GM06990 (cell line): ENCODE results near the gene NDUFB11.

ENCODE experiments used
- DNase-seq: peaks from one replicate; pipeline ENCODE4 v3.0.0-alpha.2; 2011; ENCODE audit not compliant: insufficient read length; ENCODE audit errors: extremely low read depth
- H3K27me3 ChIP-seq: replicated peaks from 2 replicates; pipeline ENCODE4 v1.6.0; 2011; ENCODE audit warnings: low read length; ENCODE audit not compliant: control insufficient read depth, insufficient read depth
- H3K36me3 ChIP-seq: 2 replicates; pipeline ENCODE4 v1.5.1; 2011; ENCODE audit warnings: low read length; ENCODE audit not compliant: control insufficient read depth, insufficient read depth
- H3K4me3 ChIP-seq: replicated peaks from 2 replicates; pipeline ENCODE4 v1.5.1; 2011; ENCODE audit warnings: low read depth, mild to moderate bottlenecking, control low read depth, low read length
- TF ChIP-seq, protein P1 (sequence below): IDR thresholded peaks from 2 replicates; pipeline ENCODE4 v1.5.1; 2011; ENCODE audit warnings: low read length, control low read depth, mild to moderate bottlenecking, inconsistent platforms; ENCODE audit not compliant: insufficient read depth, poor library complexity, severe bottlenecking

Gene NDUFB11

DNA sequence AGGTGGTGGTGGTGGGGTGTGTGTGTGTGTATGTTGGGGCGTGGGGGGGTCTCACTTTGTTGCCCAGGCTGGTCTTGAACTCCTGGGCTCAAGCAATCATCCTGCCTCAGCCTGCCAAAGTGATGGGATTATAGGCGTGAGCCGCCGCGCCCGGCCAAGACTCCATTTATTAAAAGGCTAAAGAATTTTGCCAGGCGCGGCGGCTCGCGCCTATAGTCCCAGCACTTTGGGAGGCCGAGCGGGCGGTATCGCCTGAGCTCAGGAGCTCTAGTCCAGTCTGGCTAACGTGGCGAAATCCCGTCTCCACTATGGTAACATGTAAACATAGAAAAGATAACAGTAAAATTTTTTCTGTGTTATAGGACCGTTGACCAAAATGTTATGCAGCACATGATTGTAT, 45.4 kb upstream of the NDUFB11 start:
- Histone ChIP-seq H3K27me3 (no peaks in the 10 kb centered on the region), H3K4me3 (no peak overlapping the region), H3K36me3 (peaks cover 5% of the 10 kb centered on the region)
- DNase-seq, result no peak
- TF ChIP-seq, protein P1, sequence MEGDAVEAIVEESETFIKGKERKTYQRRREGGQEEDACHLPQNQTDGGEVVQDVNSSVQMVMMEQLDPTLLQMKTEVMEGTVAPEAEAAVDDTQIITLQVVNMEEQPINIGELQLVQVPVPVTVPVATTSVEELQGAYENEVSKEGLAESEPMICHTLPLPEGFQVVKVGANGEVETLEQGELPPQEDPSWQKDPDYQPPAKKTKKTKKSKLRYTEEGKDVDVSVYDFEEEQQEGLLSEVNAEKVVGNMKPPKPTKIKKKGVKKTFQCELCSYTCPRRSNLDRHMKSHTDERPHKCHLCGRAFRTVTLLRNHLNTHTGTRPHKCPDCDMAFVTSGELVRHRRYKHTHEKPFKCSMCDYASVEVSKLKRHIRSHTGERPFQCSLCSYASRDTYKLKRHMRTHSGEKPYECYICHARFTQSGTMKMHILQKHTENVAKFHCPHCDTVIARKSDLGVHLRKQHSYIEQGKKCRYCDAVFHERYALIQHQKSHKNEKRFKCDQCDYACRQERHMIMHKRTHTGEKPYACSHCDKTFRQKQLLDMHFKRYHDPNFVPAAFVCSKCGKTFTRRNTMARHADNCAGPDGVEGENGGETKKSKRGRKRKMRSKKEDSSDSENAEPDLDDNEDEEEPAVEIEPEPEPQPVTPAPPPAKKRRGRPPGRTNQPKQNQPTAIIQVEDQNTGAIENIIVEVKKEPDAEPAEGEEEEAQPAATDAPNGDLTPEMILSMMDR, result no peak

DNA sequence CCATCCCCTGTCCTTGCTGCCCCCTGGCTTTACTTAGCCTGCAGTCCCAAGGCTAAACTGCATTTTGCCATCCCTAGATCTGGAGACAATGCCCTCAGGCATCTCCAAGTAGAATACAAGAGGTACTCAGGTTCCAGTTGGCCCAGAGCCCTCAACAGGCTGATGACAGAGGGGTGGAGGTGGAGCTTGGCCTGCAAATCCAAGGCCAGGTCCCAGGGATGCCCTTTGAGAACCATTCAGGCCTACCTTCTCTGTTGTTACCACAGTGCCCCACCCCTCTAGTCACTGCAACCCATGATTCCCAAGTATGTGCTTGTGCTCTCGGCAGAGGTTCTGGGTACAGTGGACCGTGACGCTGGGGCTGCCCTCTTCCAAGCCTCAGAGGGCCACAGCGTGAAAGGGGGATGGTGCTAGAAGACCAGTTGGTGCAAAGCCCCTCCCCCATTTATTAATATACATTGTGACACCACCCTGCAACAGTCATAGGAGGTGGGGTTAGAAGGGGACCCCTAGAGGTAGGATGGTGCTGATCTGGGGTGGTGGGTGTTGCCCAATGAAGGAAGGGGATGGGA, 42.7 kb upstream of the NDUFB11 start:
- Histone ChIP-seq H3K4me3 (no peak overlapping the region), H3K27me3 (no peaks in the 10 kb centered on the region), H3K36me3 (peaks cover 8% of the 10 kb centered on the region)
- TF ChIP-seq, protein P1, result no peak
- no peak for DNase-seq

DNA sequence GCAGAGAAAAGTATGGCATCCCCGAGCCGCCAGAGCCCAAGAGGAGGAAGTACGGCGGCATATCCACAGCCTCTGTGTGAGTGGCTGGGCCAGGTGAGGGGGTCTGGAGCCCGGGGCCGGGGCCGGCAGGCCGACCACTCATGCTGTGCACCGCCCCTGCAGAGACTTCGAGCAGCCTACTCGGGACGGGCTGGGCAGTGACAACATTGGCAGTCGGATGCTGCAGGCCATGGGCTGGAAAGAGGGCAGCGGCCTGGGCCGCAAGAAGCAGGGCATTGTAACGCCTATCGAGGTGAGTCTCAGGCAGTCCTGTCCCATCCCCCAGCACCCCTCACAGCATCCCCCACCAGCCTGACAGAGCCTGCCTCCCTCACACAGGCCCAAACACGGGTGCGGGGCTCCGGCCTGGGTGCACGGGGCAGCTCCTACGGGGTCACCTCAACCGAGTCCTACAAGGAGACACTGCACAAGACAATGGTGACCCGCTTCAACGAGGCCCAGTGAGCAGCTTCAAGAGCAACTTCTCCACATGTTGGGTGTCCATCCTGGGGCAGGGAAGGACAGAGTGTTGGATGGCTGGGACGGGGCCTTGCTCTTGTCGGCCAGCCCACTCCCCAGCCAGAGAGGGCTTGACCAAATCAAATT, 41.7 kb upstream of the NDUFB11 start:
- H3K36me3 ChIP-seq, result peaks cover 11% of the 10 kb centered on the region
- H3K4me3 ChIP-seq, result no peak overlapping the region
- no peaks in the 10 kb centered on the region for H3K27me3 ChIP-seq
- no peak for DNase-seq
- TF ChIP-seq, protein P1, result no peak

DNA sequence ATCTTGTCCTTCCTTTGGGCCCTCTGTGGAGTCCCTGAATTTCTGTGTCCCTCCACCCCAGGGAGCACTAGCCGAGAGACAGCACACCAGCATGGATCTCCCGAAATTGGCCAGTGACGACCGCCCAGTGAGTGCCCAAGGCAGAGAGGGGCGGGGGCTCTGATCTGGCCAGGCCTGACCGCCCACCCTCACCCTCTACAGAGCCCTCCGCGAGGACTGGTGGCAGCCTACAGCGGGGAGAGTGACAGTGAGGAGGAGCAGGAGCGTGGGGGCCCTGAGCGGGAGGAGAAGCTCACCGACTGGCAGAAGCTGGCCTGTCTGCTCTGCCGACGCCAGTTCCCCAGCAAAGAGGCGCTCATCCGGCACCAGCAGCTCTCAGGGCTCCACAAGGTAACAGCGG, 40.7 kb upstream of the NDUFB11 start:
- no peak for DNase-seq
- TF ChIP-seq, protein P1, result no peak
- Histone ChIP-seq H3K27me3 (no peaks in the 10 kb centered on the region; the same call in 1 of the 2 replicates), H3K4me3 (no peak overlapping the region), H3K36me3 (peaks cover 14% of the 10 kb centered on the region)

DNA sequence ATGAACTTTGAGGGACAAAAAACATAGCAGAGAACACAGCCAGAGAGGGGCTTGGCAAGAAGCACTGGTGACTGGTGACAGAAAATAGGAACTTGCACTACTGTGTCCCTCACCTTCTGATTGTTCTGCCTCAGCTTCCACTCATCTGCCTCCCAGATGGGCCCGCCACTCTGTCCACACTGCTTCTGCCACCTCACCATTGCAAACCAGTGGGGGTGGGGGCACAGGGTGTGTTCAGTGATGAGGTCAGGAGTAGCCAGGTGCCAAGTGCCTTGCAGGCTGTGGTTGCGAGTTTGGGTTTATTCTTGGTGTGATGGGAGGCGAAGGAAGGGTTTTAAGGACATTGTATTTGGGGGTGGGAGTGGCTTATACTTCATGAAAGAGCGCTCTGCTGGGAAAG, 40.0 kb upstream of the NDUFB11 start:
- no peaks in the 10 kb centered on the region; the same call in 1 of the 2 replicates for H3K27me3 ChIP-seq
- TF ChIP-seq, protein P1, result no peak
- peaks cover 14% of the 10 kb centered on the region for H3K36me3 ChIP-seq

More for the DNA sequence above, 40.0 kb upstream of the NDUFB11 start:
- no peak for DNase-seq
- no peak overlapping the region for H3K4me3 ChIP-seq
